Measurements from ENCODE around the gene S100A8.

GRCh38 chr1:153348511-153349362 is 42.1 kb downstream of the S100A8 start, which contains the start of gene PGLYRP4:
- TF ChIP-seq CTCF (IDR thresholded peaks at IDR 0.05; ENCODE audit: low read depth, low read length) (no peak), EZH2phosphoT487 (IDR thresholded peaks at IDR 0.05; ENCODE audit: low read depth) (no peak)

Data from OCI-LY3 (cell line).